AG04450 (cell line): Measurements from ENCODE around the gene CPVL. TPM values are rescaled to one million over a fixed set of nuclear protein-coding genes. Genes with fewer than 3 reads are reported as not detected.
A peak's percentile ranks its signal among the peaks of the same experiment; 100 is the strongest.

Source experiments
- CTCF ChIA-PET: fragments of 300-600, 350-600 bp; formaldehyde crosslinking; extraction: SDS; loops from one replicate; lab custom pipeline; 2022; ENCODE audit warnings: antibody characterized with exemption, inconsistent platforms; lab: Charles Lee
- POLR2A ChIA-PET: fragments of 350-600 bp; formaldehyde crosslinking; extraction: SDS; loops from one replicate; lab custom pipeline; 2021; ENCODE audit warnings: antibody characterized with exemption, inconsistent platforms; lab: Yijun Ruan, JAX
- DNase-seq: peaks from one replicate; pipeline ENCODE4 v3.0.0-alpha.2; 2011; ENCODE audit warnings: low read depth, low spot score
- H3K27ac ChIP-seq: one replicate; pipeline ENCODE4 v1.5.1; 2012; ENCODE audit warnings: low read depth, low read length, control low read depth
- H3K27me3 ChIP-seq: one replicate; pipeline ENCODE4 v1.6.0; 2012; ENCODE audit warnings: low read length; ENCODE audit not compliant: control insufficient read depth, insufficient read depth
- H3K4me3 ChIP-seq: 2 replicates; pipeline ENCODE4 v1.5.1; 2011; ENCODE audit warnings: mild to moderate bottlenecking, low read depth, low read length, control low read depth
- H3K9me3 ChIP-seq: 2 replicates; pipeline ENCODE4 v1.5.1; 2012; ENCODE audit warnings: low read length; ENCODE audit not compliant: control insufficient read depth, insufficient read depth
- polyA plus RNA-seq: library from polyadenylated mRNA; depleted of rRNA; stranded (reverse); fragments of >200 nt; gene quantifications from 2 replicates; pipeline ENCODE4 v1.2.3, GENCODE V29; 2011
- TF ChIP-seq, protein P1 (sequence below): IDR thresholded peaks from 2 replicates; pipeline ENCODE4 v1.5.1; 2011; ENCODE audit warnings: low read depth, low read length, control low read depth, inconsistent platforms

CPVL gene
- polyA plus RNA-seq, 1 experiment: not detected

GRCh38 chr7:28988091-28988490 is 158.2 kb downstream of the CPVL start:
- H3K27ac ChIP-seq: no peak overlapping the region
- no peak for DNase-seq
- H3K9me3 ChIP-seq: no peaks in the 10 kb centered on the region
- ChIA-PET CTCF (interaction anchor here (0.6 to 1.5 kb wide), 2 partner anchors 24 to 62 kb away, joined by 4 to 8 read pairs; no protein-coding TSS in a partner anchor), POLR2A (interaction anchor here (0.6 kb wide), 1 partner anchor 46 kb away, joined by 4 read pairs; no protein-coding TSS in a partner anchor)
- TF ChIP-seq, protein P1, sequence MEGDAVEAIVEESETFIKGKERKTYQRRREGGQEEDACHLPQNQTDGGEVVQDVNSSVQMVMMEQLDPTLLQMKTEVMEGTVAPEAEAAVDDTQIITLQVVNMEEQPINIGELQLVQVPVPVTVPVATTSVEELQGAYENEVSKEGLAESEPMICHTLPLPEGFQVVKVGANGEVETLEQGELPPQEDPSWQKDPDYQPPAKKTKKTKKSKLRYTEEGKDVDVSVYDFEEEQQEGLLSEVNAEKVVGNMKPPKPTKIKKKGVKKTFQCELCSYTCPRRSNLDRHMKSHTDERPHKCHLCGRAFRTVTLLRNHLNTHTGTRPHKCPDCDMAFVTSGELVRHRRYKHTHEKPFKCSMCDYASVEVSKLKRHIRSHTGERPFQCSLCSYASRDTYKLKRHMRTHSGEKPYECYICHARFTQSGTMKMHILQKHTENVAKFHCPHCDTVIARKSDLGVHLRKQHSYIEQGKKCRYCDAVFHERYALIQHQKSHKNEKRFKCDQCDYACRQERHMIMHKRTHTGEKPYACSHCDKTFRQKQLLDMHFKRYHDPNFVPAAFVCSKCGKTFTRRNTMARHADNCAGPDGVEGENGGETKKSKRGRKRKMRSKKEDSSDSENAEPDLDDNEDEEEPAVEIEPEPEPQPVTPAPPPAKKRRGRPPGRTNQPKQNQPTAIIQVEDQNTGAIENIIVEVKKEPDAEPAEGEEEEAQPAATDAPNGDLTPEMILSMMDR: no peak
- peaks cover under 1% of the 10 kb centered on the region for H3K27me3 ChIP-seq
- no peak overlapping the region for H3K4me3 ChIP-seq

GRCh38 chr7:28986765-28987110 is 159.6 kb downstream of the CPVL start:
- TF ChIP-seq, protein P1: no peak
- DNase-seq: peak; percentile 52
- Histone ChIP-seq H3K27me3 (no peaks in the 10 kb centered on the region), H3K4me3 (no peak overlapping the region), H3K9me3 (no peaks in the 10 kb centered on the region), H3K27ac (peak overlapping the region; percentile 55)
- ChIA-PET POLR2A (no interaction called here), CTCF (interaction anchor here (0.6 to 2.6 kb wide), 5 partner anchors 19 to 65 kb away, joined by 3 to 11 read pairs (median 4); no protein-coding TSS in a partner anchor)

DNA sequence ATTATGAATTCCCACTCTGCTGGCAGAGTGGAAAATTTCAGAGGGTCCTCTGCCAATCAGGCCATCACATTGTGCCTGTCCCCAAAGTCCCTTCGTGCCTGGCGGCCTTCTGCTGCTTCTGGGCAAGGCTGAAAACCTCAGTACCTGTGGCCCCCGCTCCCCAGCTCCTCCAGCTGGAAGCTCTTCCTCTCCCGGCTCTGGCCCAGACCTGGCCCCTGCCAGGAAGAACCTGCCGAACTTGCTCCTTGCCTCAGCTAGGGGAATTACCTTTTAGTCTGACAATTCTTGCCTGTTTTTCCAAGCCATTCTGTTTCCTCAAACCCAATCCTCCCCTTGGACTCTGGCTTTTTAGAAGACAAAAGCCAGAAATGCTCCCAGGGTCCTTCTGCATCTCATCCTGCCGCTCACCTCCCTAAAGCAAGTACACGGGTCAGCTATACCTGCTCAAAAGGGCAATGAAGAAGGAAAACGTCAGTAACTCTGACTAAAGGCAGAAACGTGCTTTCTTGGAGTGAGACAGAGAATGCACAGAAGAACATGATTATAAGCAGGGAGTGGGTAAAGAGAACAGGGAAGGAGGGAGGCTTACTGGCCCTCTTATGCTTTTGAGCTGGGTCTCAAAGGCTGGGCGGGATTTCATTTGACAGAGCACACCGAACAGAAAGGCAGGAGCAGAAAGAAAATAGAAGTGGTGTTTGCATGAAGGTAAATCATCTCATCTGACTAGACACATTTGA is 160.1 kb downstream of the CPVL start:
- Histone ChIP-seq H3K4me3 (no peak overlapping the region), H3K9me3 (no peaks in the 10 kb centered on the region), H3K27ac (no peak overlapping the region), H3K27me3 (no peaks in the 10 kb centered on the region)
- TF ChIP-seq, protein P1: no peak
- POLR2A ChIA-PET: no interaction called here
- no peak for DNase-seq
- CTCF ChIA-PET: interaction anchor here (0.9 to 2.6 kb wide), 6 partner anchors 29 to 64 kb away, joined by 3 to 11 read pairs (median 6); no protein-coding TSS in a partner anchor

- peak overlapping the region; percentile 66 for H3K27ac ChIP-seq
- DNase-seq: peak; percentile 66
- no peaks in the 10 kb centered on the region for H3K27me3 ChIP-seq
- POLR2A ChIA-PET: interaction anchor here (0.6 to 1.0 kb wide), 2 partner anchors 26 to 584 kb away, joined by 3 to 4 read pairs; partner anchors contain the start of gene TRIL
- TF ChIP-seq, protein P1: no peak
- CTCF ChIA-PET: interaction anchor here (0.7 to 4.9 kb wide), 4 partner anchors 28 to 331 kb away, joined by 3 to 31 read pairs (median 6); no protein-coding TSS in a partner anchor
- H3K9me3 ChIP-seq: no peaks in the 10 kb centered on the region
- no peak overlapping the region for H3K4me3 ChIP-seq
These were observed 161.7 kb downstream of the CPVL start for GRCh38 chr7:28984631-28985030.

DNA sequence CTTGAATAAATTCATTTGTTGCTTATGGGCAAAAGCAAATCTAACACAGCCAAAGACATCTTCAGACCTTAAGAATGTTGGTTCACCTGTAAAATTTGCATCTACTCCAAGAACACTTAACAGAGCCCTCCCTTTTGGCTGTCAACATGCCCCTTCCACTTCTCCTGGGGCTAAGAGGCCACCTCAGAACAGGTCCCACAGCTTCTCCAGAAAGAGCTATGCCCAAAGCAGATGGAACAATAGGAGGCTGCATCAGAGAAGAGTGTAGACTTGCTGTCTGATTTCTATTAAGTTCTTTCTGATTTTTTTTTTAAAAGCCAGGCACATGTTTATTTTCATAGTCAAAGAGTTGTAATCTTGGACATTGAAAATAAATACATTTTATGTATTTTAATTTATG is 162.1 kb downstream of the CPVL start:
- DNase-seq: no peak
- Histone ChIP-seq H3K27ac (no peak overlapping the region), H3K4me3 (no peak overlapping the region), H3K9me3 (no peaks in the 10 kb centered on the region), H3K27me3 (no peaks in the 10 kb centered on the region)
- TF ChIP-seq, protein P1: no peak
- CTCF ChIA-PET: interaction anchor here (0.7 to 4.9 kb wide), 4 partner anchors 28 to 331 kb away, joined by 3 to 31 read pairs (median 8); no protein-coding TSS in a partner anchor
- POLR2A ChIA-PET: interaction anchor here (0.6 to 1.0 kb wide), 2 partner anchors 26 to 584 kb away, joined by 3 to 4 read pairs; partner anchors contain the start of gene TRIL
